Common myeloid progenitor, CD34-positive (primary cell): Measurements from ENCODE around the gene ORMDL3.
"Not testable (repeated sequence)": the region's sequence is repeated elsewhere in the genome, so short reads cannot be mapped to it uniquely, and the experiment has no call there.

Source experiments
- CTCF ChIA-PET: fragments of 350-600 bp; sonication (Branson Sonifier 250); formaldehyde crosslinking; loops from one replicate; lab custom pipeline; 2021; ENCODE audit warnings: antibody characterized with exemption; lab: Charles Lee
- POLR2A ChIA-PET: fragments of 350-600 bp; sonication (Branson Sonifier 250); formaldehyde crosslinking; loops from one replicate; lab custom pipeline; 2021; ENCODE audit warnings: antibody characterized with exemption; lab: Charles Lee
- DNase-seq, 3 donors: peaks; one replicate each; pipeline versions ENCODE4 v3.0.0 to v3.0.0-alpha.2; 2013
- H3K27ac ChIP-seq, 2 experiments: 1 replicate in 1 of 2; 2 replicates in 1 of 2; pipeline ENCODE4 v1.7.0; 2013; ENCODE audit warnings: inconsistent platforms in 2 of 2, low read length in 2 of 2, mild to moderate bottlenecking in 2 of 2, low read depth in 1 of 2, moderate library complexity in 1 of 2; ENCODE audit not compliant: severe bottlenecking in 2 of 2, insufficient read depth in 1 of 2, poor library complexity in 1 of 2
- H3K27me3 ChIP-seq, 5 experiments: replicated peaks in 2 of 5; 1 replicate in 3 of 5; 2 replicates in 2 of 5; pipeline versions ENCODE4 v1.6.1 to v1.7.0; 2013; ENCODE audit warnings: low read length in 4 of 5, mild to moderate bottlenecking in 2 of 5, moderate library complexity in 2 of 5, inconsistent platforms in 1 of 5; ENCODE audit not compliant: insufficient read depth in 5 of 5, control insufficient read depth in 4 of 5
- H3K36me3 ChIP-seq, 4 experiments: 1 replicate in 2 of 4; 2 replicates in 2 of 4; pipeline versions ENCODE4 v1.6.1 to v1.7.0; 2013; ENCODE audit warnings: low read length in 3 of 4, control low read depth in 1 of 4, mild to moderate bottlenecking in 1 of 4; ENCODE audit not compliant: control insufficient read depth in 4 of 4, insufficient read depth in 4 of 4
- H3K4me1 ChIP-seq, 4 experiments: 1 replicate in 3 of 4; 2 replicates in 1 of 4; pipeline versions ENCODE4 v1.6.1 to v1.7.1; 2013; ENCODE audit warnings: low read length in 3 of 4, mild to moderate bottlenecking in 3 of 4, control low read depth in 1 of 4, inconsistent platforms in 1 of 4, moderate library complexity in 1 of 4; ENCODE audit not compliant: control insufficient read depth in 4 of 4, insufficient read depth in 4 of 4; ENCODE audit errors: control extremely low read depth in 1 of 4
- H3K4me3 ChIP-seq, 7 experiments: 1 replicate in 4 of 7; 2 replicates in 3 of 7; pipeline versions ENCODE4 v1.5.1 to v1.7.0; 2013; ENCODE audit warnings: mild to moderate bottlenecking in 7 of 7, low read length in 6 of 7, moderate library complexity in 6 of 7, inconsistent platforms in 2 of 7, low read depth in 2 of 7, control low read depth in 1 of 7; ENCODE audit not compliant: insufficient read depth in 4 of 7, control insufficient read depth in 1 of 7; ENCODE audit errors: extremely low read depth in 1 of 7
- H3K9me3 ChIP-seq, 5 experiments: 1 replicate in 4 of 5; 2 replicates in 1 of 5; pipeline versions ENCODE4 v1.6.1 to v1.7.1; 2013; ENCODE audit warnings: low read length in 4 of 5, mild to moderate bottlenecking in 2 of 5, inconsistent platforms in 1 of 5, low read depth in 1 of 5, moderate library complexity in 1 of 5; ENCODE audit not compliant: control insufficient read depth in 4 of 5, insufficient read depth in 2 of 5; ENCODE audit errors: control extremely low read depth in 1 of 5
- WGBS: methylation state at CpG from one replicate; pipeline ENCODE4 v1.1.5; 2013; ENCODE audit not compliant: insufficient coverage; 5-methylcytosine and 5-hydroxymethylcytosine counted together

Gene ORMDL3

GRCh38 chr17:39908789-39909352 is 18.5 kb downstream of the ORMDL3 start:
- Histone ChIP-seq H3K27me3 (no peaks in the 10 kb centered on the region), H3K4me3 (no peak overlapping the region), H3K36me3 (peaks cover 0 to 13% (median 0%) of the 10 kb centered on the region in 4 experiments), H3K4me1 (peaks cover 0 to 17% (median 4%) of the 10 kb centered on the region in 4 experiments), H3K9me3 (no peaks in the 10 kb centered on the region), H3K27ac (no peak overlapping the region)
- 100% methylated on average over 6 of the region's 6 CpGs for WGBS
- POLR2A ChIA-PET: no interaction called here
- CTCF ChIA-PET: interaction anchor here (1.0 to 1.1 kb wide), 2 partner anchors 11 to 31 kb away, joined by 3 to 4 read pairs; no protein-coding TSS in a partner anchor
- DNase-seq: no peak

DNA sequence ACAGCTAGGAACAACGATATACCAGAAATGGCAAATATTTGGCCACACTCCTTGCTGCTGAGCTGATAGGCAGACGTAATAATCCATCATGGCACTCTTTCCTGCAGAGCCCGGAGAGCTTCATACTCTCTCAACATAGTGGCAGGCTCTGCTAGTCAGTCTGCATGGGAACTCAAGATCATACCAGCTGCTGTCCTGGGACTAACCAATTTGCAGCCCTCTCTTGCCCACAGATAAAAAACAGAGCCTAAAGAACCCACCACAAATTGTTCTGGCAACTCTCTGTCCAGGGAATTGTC is 22.5 kb downstream of the ORMDL3 start:
- H3K4me1 ChIP-seq: peaks cover 8 to 32% (median 16%) of the 10 kb centered on the region in 4 experiments
- peaks cover 0 to 6% (median 0%) of the 10 kb centered on the region in 4 experiments for H3K36me3 ChIP-seq
- WGBS: 100% methylated on average over 3 of the region's 3 CpGs
- no peak for DNase-seq
- H3K4me3 ChIP-seq: no peak overlapping the region
- ChIA-PET CTCF (interaction anchor here (1.0 to 1.5 kb wide), 3 partner anchors 9 to 113 kb away, joined by 3 to 4 read pairs (median 3); no protein-coding TSS in a partner anchor), POLR2A (no interaction called here)
- no peak overlapping the region for H3K27ac ChIP-seq
- no peaks in the 10 kb centered on the region for H3K27me3 ChIP-seq
- no peaks in the 10 kb centered on the region for H3K9me3 ChIP-seq

- ChIA-PET POLR2A (no interaction called here), CTCF (interaction anchor here (1.0 to 1.5 kb wide), 2 partner anchors 23 to 30 kb away, joined by 3 read pairs; no protein-coding TSS in a partner anchor)
- 33% methylated on average over 1 of the region's 4 CpGs for WGBS
- no peaks in the 10 kb centered on the region for H3K36me3 ChIP-seq
- H3K4me3 ChIP-seq: peak overlapping the region in 3 of 7 experiments; percentile 26 to 48 (median 44)
- peaks cover 8 to 32% (median 16%) of the 10 kb centered on the region in 4 experiments for H3K4me1 ChIP-seq
- DNase-seq: peak; percentile 56 to 83 (median 75)
- H3K9me3 ChIP-seq: no peaks in the 10 kb centered on the region
- H3K27me3 ChIP-seq: no peaks in the 10 kb centered on the region
- no peak overlapping the region for H3K27ac ChIP-seq
Observed at GRCh38 chr17:39903158-39903884, 24.1 kb downstream of the ORMDL3 start.

- H3K9me3 ChIP-seq, POLR2A ChIA-PET, DNase-seq, H3K27ac ChIP-seq, H3K4me3 ChIP-seq, H3K27me3 ChIP-seq, H3K36me3 ChIP-seq: not testable (repeated sequence)
- no CpG with 5 or more reads among the region's 2 CpGs for WGBS
- CTCF ChIA-PET: interaction anchor here (1.2 kb wide), 1 partner anchor 16 kb away, joined by 4 read pairs; the partner anchor contains the start of gene GSDMB
- H3K4me1 ChIP-seq: peaks cover 8 to 32% (median 16%) of the 10 kb centered on the region in 4 experiments
Observed at GRCh38 chr17:39902027-39902426, 25.4 kb downstream of the ORMDL3 start.

DNA sequence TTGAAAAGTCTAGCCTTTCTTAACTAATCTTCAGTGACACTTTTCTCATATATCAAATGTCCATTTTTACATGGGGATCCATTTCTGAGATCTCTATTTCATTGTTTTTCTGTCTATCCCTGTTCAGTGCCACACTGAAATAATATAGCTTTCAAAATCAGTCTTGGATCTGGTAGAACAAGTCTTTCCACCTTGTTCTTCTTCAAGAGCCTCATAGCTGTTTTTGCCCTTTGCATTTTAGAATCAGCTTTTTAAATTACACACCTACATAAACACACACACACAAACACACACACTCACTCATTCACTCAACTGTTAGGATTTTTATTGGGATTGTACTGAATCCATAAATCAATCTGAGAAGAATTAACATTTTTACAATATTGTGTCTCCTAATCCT is 28.2 kb downstream of the ORMDL3 start:
- H3K27me3 ChIP-seq: no peaks in the 10 kb centered on the region
- H3K4me3 ChIP-seq: no peak overlapping the region
- POLR2A ChIA-PET: no interaction called here
- CTCF ChIA-PET: interaction anchor here (1.1 kb wide), 1 partner anchor 41 kb away, joined by 4 read pairs; no protein-coding TSS in a partner anchor
- H3K27ac ChIP-seq: no peak overlapping the region
- DNase-seq: no peak
- no peaks in the 10 kb centered on the region for H3K36me3 ChIP-seq
- peaks cover 8 to 28% (median 20%) of the 10 kb centered on the region in 4 experiments for H3K4me1 ChIP-seq
- no peaks in the 10 kb centered on the region for H3K9me3 ChIP-seq

GRCh38 chr17:39898088-39898487 is 29.3 kb downstream of the ORMDL3 start:
- Histone ChIP-seq H3K27ac (no peak overlapping the region), H3K4me3 (no peak overlapping the region), H3K9me3 (no peaks in the 10 kb centered on the region), H3K4me1 (peaks cover 2 to 19% (median 10%) of the 10 kb centered on the region in 4 experiments), H3K27me3 (no peaks in the 10 kb centered on the region), H3K36me3 (no peaks in the 10 kb centered on the region)
- WGBS: 96% methylated on average over 3 of the region's 4 CpGs
- CTCF ChIA-PET: interaction anchor here (1.3 kb wide), 1 partner anchor 11 kb away, joined by 4 read pairs; no protein-coding TSS in a partner anchor
- DNase-seq: no peak
- POLR2A ChIA-PET: interaction anchor here (0.6 kb wide), 1 partner anchor 39 kb away, joined by 3 read pairs; no protein-coding TSS in a partner anchor
